ENCODE measurements around the gene CNR1. TPM values are rescaled to one million over a fixed set of nuclear protein-coding genes. Genes with fewer than 3 reads are reported as not detected.

The CNR1 gene
- total RNA-seq, 1 donor from 2014 or later, result not detected

Other genes with a start within 250 kb of the CNR1 start
- gene SPACA1, start 118.5 kb downstream of the CNR1 start, total RNA-seq, result not detected in 2 replicates

Data from activated T-helper 1 cell treated with anti-CD3 and anti-CD28 coated beads, Interleukin-12 subunit alpha, Interleukin-12 subunit beta, Interleukin-2, Interleukin-4 antibody, amounts not matched to agents 30 ng/mL and 10 ng/mL and 1 ng/mL, durations not matched to agents 14 hours and 24 hours and 36 hours (primary cell).